Left lobe of liver (tissue), 2 donors: Measurements from ENCODE around the gene SH3YL1. TPM values are rescaled to one million over a fixed set of nuclear protein-coding genes. Genes with fewer than 3 reads are reported as not detected.

Experiments
- ATAC-seq: fragments of 200-7000 bp; cut with Tn5 transposase; one replicate; pipeline ENCODE4 v1.9.1; 2020; ENCODE audit warnings: mild to moderate bottlenecking, moderate library complexity
- DNase-seq: peaks from one replicate; pipeline ENCODE4 v3.0.0-alpha.2; 2020; ENCODE audit warnings: low spot score
- total RNA-seq: library from RNA; stranded (reverse); gene quantifications from one replicate; pipeline ENCODE4 v1.2.1, GENCODE V29; 2021
- donor health status: DM: no; HTN: no; CAD: no; lungs with moderate emphysema.
- donor health status: DM: no; HTN: yes; CAD: no.

Gene SH3YL1
- 7.3 TPM for total RNA-seq

DNA sequence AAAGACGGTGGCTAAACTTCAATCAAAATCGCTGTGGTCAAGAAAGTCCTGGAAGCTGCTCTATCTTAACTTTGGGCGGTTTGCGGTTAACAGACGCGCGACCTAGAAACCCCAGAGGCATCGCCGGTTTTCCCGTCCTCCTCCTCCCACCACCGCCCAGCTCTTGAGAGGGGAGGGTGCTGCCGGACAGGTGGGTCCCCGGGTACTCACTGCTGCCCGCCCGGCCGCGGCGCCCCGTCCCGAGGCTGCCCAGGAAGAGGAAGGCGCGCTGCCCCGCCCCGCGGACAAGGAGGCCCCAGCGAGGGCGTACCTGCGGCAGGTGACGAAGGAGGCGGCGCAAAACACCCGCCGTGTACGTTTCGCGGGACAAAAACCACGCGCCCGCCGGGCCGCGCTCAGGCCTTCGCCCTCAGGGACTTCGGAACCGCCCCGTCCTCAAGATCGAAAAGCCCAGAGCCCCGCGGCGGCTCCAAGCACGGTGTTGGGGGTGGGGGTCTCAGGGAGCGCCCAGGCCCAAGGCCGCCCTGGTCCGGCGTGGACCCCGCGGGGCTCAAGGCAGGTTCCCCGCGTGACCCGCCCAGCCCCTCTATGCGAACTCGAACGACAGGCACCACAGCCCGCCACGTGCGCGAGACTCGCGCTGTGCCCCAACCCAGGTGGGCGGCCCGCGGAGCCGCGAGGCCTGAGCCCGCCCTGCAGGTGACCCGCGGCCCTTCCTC lies at the start of gene SH3YL1:
TSS of gene SH3YL1 (minus strand) at position 259 of the 719 bp plus-strand sequence. CDS start at position 211, 48 bp downstream.
- ATAC-seq = peak; percentile 22
- no peak for DNase-seq

GRCh38 chr2:310994-311393 lies 47.2 kb upstream of the SH3YL1 start:
- no peak for DNase-seq
- ATAC-seq = no peak

DNA sequence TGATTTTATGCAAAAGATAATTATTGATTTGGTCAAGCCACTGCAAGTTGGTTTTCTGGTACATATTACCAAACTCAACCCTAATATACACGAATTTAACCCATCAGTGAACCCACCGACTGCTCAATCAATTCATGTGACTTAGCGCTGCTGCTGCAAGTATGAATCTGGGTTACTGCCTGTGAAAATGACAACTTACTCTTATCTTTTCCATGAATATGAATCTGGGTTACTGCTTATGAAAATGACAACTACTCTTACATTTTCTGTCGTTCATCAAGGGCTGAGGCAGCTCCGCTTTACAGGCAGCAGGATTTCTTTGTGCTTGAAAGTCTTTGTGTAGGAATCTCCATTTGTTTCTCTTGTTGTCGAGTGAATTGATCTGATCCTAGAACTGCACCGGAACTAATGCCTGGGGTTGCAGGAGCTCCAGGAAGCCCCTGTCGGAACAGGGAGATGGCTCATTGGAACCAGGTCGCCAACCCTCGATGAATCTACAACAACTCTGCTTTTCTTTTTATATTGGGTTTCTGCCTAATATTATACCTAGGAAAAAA lies 46.2 kb upstream of the SH3YL1 start:
- no peak for DNase-seq
- ATAC-seq = no peak

DNA sequence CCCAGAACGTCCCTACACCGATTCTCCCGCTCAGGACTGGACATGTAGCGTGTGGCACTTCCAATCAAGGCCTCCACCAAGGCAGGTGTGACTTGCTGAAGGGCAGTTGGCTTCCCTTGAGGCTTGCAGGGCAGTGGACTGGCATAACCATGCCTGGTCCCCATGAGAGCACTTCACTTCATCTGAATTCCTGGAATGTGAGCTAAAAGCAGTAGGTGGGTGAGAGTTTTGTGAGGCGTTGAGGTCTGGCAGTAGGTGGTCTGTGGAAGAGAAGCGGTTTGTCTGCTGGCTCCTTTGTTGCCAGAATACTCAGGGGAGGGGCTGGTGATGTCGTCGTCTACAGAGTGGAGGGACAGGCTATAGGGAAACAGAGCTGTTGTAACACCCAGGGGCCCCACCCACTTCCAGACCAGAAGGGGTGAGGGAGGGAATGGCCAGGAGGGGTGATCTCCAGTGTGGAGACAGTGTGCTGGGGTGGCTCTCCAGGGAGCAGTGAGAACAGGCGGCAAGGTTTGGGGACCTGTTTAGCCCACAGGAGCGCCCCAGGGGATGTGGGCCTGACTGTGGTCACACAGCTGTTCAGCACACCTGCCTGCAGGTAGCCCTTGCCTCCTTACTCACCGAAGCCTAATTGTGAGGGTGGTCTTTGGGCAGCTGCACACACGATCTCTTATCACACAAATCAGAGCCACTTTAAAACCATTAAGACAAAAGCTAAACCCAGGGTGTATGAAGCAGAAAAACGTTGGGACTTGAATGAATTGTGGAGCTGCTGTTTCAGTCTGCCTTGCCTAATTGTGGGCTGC lies 45.5 kb upstream of the SH3YL1 start:
- no peak for DNase-seq
- no peak for ATAC-seq

- ATAC-seq (no peak), DNase-seq (no peak)
Measured at GRCh38 chr2:305366-305765, 41.5 kb upstream of the SH3YL1 start.

GRCh38 chr2:296354-296753 lies 32.5 kb upstream of the SH3YL1 start:
- ATAC-seq = no peak
- DNase-seq = no peak

- ATAC-seq (no peak), DNase-seq (no peak)
Measured at GRCh38 chr2:295090-295489, 31.3 kb upstream of the SH3YL1 start.

DNA sequence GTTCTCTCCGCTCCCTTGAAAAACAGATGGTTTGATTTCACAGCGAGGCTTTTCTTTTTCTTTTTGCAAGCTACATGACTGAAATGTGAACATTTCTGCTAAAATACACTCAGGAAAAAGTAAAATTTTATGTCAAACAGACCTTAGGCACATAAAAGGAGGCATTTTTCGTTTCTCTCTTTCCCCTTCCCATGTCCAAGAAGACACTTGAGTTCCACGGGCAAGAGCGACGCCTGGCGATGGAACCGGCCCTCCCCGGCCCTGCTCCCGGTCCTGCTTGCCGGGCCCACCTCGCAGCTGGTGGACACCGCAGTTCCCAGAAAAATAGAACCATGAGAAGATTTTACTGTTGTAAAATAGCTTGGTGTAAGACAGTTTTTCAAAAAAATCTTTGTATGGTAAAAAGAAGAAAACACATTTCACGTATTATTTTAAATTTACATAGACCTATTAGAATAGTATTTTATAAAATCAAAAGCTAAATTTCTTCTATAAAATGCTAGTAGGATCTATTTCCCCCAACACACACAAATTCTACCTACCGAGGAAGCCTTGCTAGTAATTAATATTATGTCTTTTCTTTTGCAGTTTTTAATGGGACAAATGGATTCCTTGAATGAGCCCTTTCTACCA lies 26.4 kb upstream of the SH3YL1 start:
- DNase-seq = peak; percentile 78
- ATAC-seq = peak; percentile 93

DNA sequence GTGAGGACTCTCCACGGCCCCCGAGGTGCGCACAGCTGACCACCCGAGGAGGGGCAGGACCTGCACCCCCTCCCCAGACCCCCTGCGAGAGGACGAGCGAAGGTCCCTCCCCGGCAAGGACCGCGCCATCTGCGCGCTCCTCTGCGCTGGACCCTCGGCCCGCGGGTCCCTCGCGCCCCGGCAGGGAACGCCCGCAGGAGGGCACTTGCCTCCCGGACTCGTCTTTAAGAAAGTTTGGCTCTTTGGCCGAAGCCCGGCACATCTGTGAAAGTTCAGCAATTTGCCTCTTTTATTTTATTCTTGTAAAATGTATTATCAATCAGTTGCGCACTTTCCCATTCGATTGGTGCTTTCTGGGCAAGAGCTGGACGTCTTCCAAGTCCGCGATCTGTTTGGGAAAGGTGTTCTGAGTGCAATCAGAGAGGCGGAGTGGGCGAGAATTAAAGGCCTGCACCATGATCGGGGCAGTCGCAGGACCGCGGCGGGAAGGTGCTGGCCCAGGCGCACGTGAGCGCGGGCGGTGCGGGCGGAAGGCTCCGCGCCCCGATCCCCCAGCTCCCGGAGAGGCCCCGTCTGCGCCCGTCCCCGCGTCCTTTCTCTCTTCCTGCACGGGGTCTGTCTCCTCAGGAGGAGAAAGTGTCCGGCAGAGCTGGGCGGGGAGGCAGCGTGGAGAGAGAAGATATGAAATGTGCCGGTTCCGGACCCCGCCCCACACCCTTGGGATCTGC lies 25.7 kb upstream of the SH3YL1 start:
- DNase-seq (peak; percentile 65), ATAC-seq (peak; percentile 69)

DNA sequence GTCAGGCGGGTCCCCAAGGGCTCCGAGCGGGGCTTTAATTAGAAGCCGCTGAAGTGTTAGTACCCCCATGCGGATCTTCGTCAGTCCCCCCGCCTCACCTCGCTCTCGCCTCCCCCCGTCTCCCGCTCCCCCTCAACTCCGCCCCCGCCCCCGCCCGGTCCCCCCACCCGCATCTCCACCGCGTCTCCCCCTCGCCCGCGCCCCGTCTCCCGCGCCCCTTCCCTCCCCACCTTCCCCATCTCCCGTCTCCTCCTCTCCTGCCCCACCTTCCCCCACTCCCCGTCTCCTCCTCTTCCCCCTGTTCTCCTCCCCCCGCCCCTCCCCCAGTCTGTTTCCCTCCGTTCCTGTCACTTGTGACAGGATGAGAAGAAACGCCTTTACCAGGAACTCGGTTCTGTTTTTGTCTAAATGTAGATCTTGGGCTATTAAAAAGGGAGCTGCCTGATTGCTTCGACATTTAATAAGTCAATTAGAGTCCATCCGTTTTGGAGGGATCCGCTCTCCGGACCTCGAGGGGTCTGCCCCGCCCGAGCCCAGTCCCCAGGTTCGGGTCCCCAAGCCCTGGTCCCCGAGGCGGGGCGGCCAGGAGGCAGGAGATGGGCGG lies 25.0 kb upstream of the SH3YL1 start:
- ATAC-seq (no peak), DNase-seq (no peak)

GRCh38 chr2:287911-288757 lies 24.3 kb upstream of the SH3YL1 start, which contains the start of gene ALKAL2:
Gene ALKAL2 (minus strand): TSS chr2:288091. CDS start chr2:287835, 256 bp downstream.
- no peak for DNase-seq
- ATAC-seq = peak; percentile 5

DNA sequence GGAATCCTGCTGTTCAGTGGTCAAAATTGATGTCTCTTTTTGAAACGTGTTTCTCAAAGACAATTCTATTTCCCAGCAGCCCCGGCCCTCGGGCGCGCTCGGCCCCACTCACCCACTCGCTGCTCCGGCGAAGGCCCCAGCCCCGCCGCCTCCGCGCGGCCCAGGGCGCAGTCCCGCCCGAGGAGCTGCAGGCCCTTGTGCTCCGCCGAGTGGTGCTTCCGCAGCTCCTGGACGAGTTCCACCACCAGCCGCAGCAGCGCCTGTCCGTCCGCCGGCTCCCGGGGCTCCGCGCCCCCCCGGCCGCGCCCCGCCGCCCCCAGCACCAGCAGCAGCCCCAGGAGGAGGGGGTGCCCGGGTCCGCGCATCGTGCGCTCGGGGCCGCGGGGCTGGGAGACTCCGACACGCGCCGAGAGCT lies 23.6 kb upstream of the SH3YL1 start:
- peak; percentile 41 for ATAC-seq
- no peak for DNase-seq

DNA sequence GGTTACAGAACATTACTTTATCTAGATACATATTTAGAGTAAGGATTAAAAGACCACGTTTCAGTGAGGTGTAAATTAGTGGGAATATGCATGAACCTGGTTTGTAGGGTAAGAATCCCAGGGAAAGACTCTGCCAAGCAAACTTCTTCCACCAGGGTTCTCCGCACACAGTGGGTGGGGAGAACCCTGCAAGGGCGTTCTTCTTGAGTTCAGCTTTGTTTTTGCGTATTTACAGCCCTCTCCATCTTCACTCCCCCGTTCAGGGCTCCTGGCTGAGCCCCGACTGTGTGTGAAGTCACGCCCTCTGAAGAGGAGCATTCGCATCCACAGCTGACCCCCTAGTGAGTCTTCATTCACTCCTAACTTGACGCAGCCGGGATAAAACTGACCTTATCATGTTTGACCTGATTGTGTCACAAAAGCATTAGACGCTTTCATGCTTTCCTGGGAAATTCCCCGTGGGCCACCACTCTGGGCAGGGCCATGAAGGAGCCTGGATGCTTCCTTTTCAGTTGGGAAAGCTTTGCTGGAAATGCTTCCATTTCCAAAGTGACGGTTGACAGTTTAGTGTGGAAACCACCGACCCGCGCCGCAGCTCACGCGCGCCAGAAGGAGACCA lies 23.1 kb upstream of the SH3YL1 start:
- DNase-seq (no peak), ATAC-seq (no peak)

- DNase-seq = no peak
Measured at GRCh38 chr2:286035-286434, 22.2 kb upstream of the SH3YL1 start.

GRCh38 chr2:285531-285930 lies 21.7 kb upstream of the SH3YL1 start:
- DNase-seq (no peak), ATAC-seq (no peak)

More at GRCh38 chr2:286035-286434, 22.2 kb upstream of the SH3YL1 start:
- no peak for ATAC-seq

- DNase-seq (no peak), ATAC-seq (no peak)
Measured at GRCh38 chr2:284896-285492, 21.2 kb upstream of the SH3YL1 start.

DNA sequence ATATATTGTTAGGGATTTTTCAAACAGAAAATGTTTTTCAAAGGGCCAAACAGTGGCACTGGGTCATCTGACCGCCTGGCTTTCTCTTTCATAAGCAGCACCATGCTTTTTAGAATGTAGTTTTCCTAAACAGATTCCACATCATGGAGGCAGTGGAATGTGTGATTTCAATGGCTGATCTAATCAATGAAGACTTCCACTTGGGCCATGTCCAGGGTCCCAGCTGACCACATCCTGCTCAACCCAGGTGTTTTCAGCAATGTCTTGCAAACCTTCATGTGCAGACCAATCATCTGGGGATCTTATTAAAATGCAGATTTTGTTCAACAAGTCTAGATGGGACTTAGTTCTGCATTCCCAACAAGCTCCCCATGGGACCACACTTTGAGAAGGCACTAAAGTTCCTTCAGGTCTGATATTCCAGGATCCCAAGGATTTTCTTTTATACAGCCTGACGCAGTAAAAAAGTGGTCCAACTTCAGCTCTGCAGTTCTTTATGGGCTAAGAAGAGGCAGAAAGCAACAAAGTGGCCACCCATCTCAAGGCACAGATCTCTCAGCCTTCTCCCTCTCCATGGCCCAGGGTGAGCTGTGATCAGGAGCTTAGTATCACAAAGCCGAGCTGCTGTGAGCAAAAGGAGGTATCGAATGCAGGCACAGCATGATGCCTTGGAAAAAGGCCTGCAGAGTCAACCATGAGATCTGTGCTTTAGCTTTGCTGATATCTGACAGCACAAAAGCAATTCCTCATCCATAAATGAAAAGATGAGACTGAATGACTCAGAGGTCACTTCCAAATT lies 20.4 kb upstream of the SH3YL1 start:
- DNase-seq (no peak), ATAC-seq (no peak)
